ENCODE measurements around the gene CLEC2D.
"Not testable (repeated sequence)": the region's sequence is repeated elsewhere in the genome, so short reads cannot be mapped to it uniquely, and the experiment has no call there.

Gene CLEC2D

GRCh38 chr12:9699898-9700605 is 30.5 kb downstream of the CLEC2D start:
- no peak overlapping the region for H3K4me3 ChIP-seq (ENCODE audit: low read depth, low read length)
- TF ChIP-seq MAX (IDR thresholded peaks at IDR 0.05; ENCODE audit: low read depth, low read length) (no peak), CTCF (IDR thresholded peaks at IDR 0.05; ENCODE audit: low read depth, low read length) (no peak), MYC (IDR thresholded peaks at IDR 0.05; ENCODE audit: low read depth, low read length) (no peak), POLR2A (IDR thresholded peaks at IDR 0.05; ENCODE audit: extremely low read depth, insufficient read length) (no peak)
- no peak for DNase-seq (ENCODE audit: low read depth)

- no peak for TF ChIP-seq POLR2A (IDR thresholded peaks at IDR 0.05; ENCODE audit: extremely low read depth, insufficient read length)
- no peak for TF ChIP-seq MAX (IDR thresholded peaks at IDR 0.05; ENCODE audit: low read depth, low read length)
- no peak for TF ChIP-seq CTCF (IDR thresholded peaks at IDR 0.05; ENCODE audit: low read depth, low read length)
- no peak for TF ChIP-seq MYC (IDR thresholded peaks at IDR 0.05; ENCODE audit: low read depth, low read length)
Observed at GRCh38 chr12:9700606-9700956, 31.1 kb downstream of the CLEC2D start.

GRCh38 chr12:9701380-9702154 is 32.1 kb downstream of the CLEC2D start:
- no peak for TF ChIP-seq MYC (IDR thresholded peaks at IDR 0.05; ENCODE audit: low read depth, low read length)
- no peak for TF ChIP-seq CTCF (IDR thresholded peaks at IDR 0.05; ENCODE audit: low read depth, low read length)
- TF ChIP-seq POLR2A (IDR thresholded peaks at IDR 0.05; ENCODE audit: extremely low read depth, insufficient read length): no peak
- TF ChIP-seq MAX (IDR thresholded peaks at IDR 0.05; ENCODE audit: low read depth, low read length): no peak
- no peak for DNase-seq (ENCODE audit: low read depth)

More at GRCh38 chr12:9700606-9700956, 31.1 kb downstream of the CLEC2D start:
- H3K4me3 ChIP-seq (ENCODE audit: low read depth, low read length): no peak overlapping the region
- DNase-seq (ENCODE audit: low read depth): no peak

GRCh38 chr12:9702255-9702654 is 32.7 kb downstream of the CLEC2D start:
- no peak for TF ChIP-seq MYC (IDR thresholded peaks at IDR 0.05; ENCODE audit: low read depth, low read length)
- no peak for TF ChIP-seq MAX (IDR thresholded peaks at IDR 0.05; ENCODE audit: low read depth, low read length)
- no peak for TF ChIP-seq CTCF (IDR thresholded peaks at IDR 0.05; ENCODE audit: low read depth, low read length)
- no peak for TF ChIP-seq POLR2A (IDR thresholded peaks at IDR 0.05; ENCODE audit: extremely low read depth, insufficient read length)
- DNase-seq (ENCODE audit: low read depth): no peak
- H3K4me3 ChIP-seq (ENCODE audit: low read depth, low read length): no peak overlapping the region

More at GRCh38 chr12:9701380-9702154, 32.1 kb downstream of the CLEC2D start:
- no peak overlapping the region for H3K4me3 ChIP-seq (ENCODE audit: low read depth, low read length)

GRCh38 chr12:9704561-9704960 is 35.0 kb downstream of the CLEC2D start:
- not testable (repeated sequence) for H3K4me3 ChIP-seq (ENCODE audit: low read depth, low read length); DNase-seq (ENCODE audit: low read depth)

- no peak for TF ChIP-seq MAX (IDR thresholded peaks at IDR 0.05; ENCODE audit: low read depth, low read length)
- no peak for TF ChIP-seq CTCF (IDR thresholded peaks at IDR 0.05; ENCODE audit: low read depth, low read length)
- no peak for TF ChIP-seq MYC (IDR thresholded peaks at IDR 0.05; ENCODE audit: low read depth, low read length)
- TF ChIP-seq POLR2A (IDR thresholded peaks at IDR 0.05; ENCODE audit: extremely low read depth, insufficient read length): no peak
- no peak overlapping the region for H3K4me3 ChIP-seq (ENCODE audit: low read depth, low read length)
- DNase-seq (ENCODE audit: low read depth): no peak
Observed at GRCh38 chr12:9706086-9706685, 36.7 kb downstream of the CLEC2D start.

Data from NB4 (cell line).